ENCODE data around the gene EFHC1.

- no peak for TF ChIP-seq CTCF (conservative IDR thresholded peaks at IDR 0.05; ENCODE audit: low read length)
- no peak for TF ChIP-seq EZH2phosphoT487 (IDR thresholded peaks at IDR 0.05; ENCODE audit: borderline replicate concordance)
Measured at GRCh38 chr6:52530351-52530750, 110.2 kb downstream of the EFHC1 start.

Data from Loucy (cell line).